Measurements from ENCODE around the gene SNCB.

SNCB gene

GRCh38 chr5:176644878-176645670 is 14.7 kb upstream of the SNCB start:
- DNase-seq (ENCODE audit: low read depth in 1 of 2, low spot score in 1 of 2): no peak

- no peak for DNase-seq (ENCODE audit: low read depth in 1 of 2, low spot score in 1 of 2)
Measured at GRCh38 chr5:176644294-176644693, 14.0 kb upstream of the SNCB start.

- DNase-seq (ENCODE audit: low read depth in 1 of 2, low spot score in 1 of 2): no peak
Measured at GRCh38 chr5:176643491-176644219, 13.3 kb upstream of the SNCB start.

GRCh38 chr5:176642675-176643490 is 12.5 kb upstream of the SNCB start:
- no peak for DNase-seq (ENCODE audit: low read depth in 1 of 2, low spot score in 1 of 2)

- no peak for DNase-seq (ENCODE audit: low read depth in 1 of 2, low spot score in 1 of 2)
Measured at GRCh38 chr5:176640616-176641015, 10.3 kb upstream of the SNCB start.

GRCh38 chr5:176639981-176640380 is 9.6 kb upstream of the SNCB start:
- DNase-seq (ENCODE audit: low read depth in 1 of 2, low spot score in 1 of 2): no peak

- DNase-seq (ENCODE audit: low read depth in 1 of 2, low spot score in 1 of 2): no peak
Measured at GRCh38 chr5:176639208-176639607, 8.9 kb upstream of the SNCB start.

- no peak for DNase-seq (ENCODE audit: low read depth in 1 of 2, low spot score in 1 of 2)
Measured at GRCh38 chr5:176638437-176638836, 8.1 kb upstream of the SNCB start.

- DNase-seq (ENCODE audit: low read depth in 1 of 2, low spot score in 1 of 2): no peak
Measured at GRCh38 chr5:176637556-176637955, 7.2 kb upstream of the SNCB start.

- no peak for DNase-seq (ENCODE audit: low read depth in 1 of 2, low spot score in 1 of 2)
Measured at GRCh38 chr5:176636426-176636825, 6.1 kb upstream of the SNCB start.

- DNase-seq (ENCODE audit: low read depth in 1 of 2, low spot score in 1 of 2): no peak
Measured at GRCh38 chr5:176633598-176633997, 3.3 kb upstream of the SNCB start.

- DNase-seq (ENCODE audit: low read depth in 1 of 2, low spot score in 1 of 2): no peak
Measured at GRCh38 chr5:176632745-176633144, 2.4 kb upstream of the SNCB start.

GRCh38 chr5:176631383-176632200 is 1.3 kb upstream of the SNCB start:
- no peak for DNase-seq (ENCODE audit: low read depth in 1 of 2, low spot score in 1 of 2)

- DNase-seq (ENCODE audit: low read depth in 1 of 2, low spot score in 1 of 2): no peak
Measured at GRCh38 chr5:176630681-176631222, 418 bp upstream of the SNCB start.

GRCh38 chr5:176629317-176629852 is 949 bp downstream of the SNCB start:
- DNase-seq (ENCODE audit: low read depth in 1 of 2, low spot score in 1 of 2): no peak

GRCh38 chr5:176628406-176629228 is 1.7 kb downstream of the SNCB start:
- DNase-seq (ENCODE audit: low read depth in 1 of 2, low spot score in 1 of 2): no peak

- DNase-seq (ENCODE audit: low read depth in 1 of 2, low spot score in 1 of 2): no peak
Measured at GRCh38 chr5:176627582-176627981, 2.8 kb downstream of the SNCB start.

GRCh38 chr5:176626876-176627236 is 3.5 kb downstream of the SNCB start:
- no peak for DNase-seq (ENCODE audit: low read depth in 1 of 2, low spot score in 1 of 2)

Measured in activated T-helper 1 cell treated with anti-CD3 and anti-CD28 coated beads, Interleukin-2, amount 50 U/mL, for 16 hours (primary cell).